B cell (primary cell): ENCODE measurements around the gene TENM4. TPM values are rescaled to one million over a fixed set of nuclear protein-coding genes. Genes with fewer than 3 reads are reported as not detected.

Experiments used
- ATAC-seq: fragments of 200-7000 bp; cut with Tn5 transposase; one replicate; pipeline ENCODE4 v1.10.0; 2021; ENCODE audit warnings: low read depth, mild to moderate bottlenecking, moderate number of reproducible peaks, moderate library complexity
- CTCF ChIA-PET: fragments of 350-600 bp; sonication (Branson Sonifier 250); formaldehyde crosslinking; loops from one replicate; lab custom pipeline; 2021; ENCODE audit warnings: antibody characterized with exemption, inconsistent platforms; lab: Charles Lee
- POLR2A ChIA-PET: fragments of 350-600 bp; sonication (Branson Sonifier 250); formaldehyde crosslinking; loops from one replicate; lab custom pipeline; 2021; ENCODE audit warnings: antibody characterized with exemption; lab: Charles Lee
- DNase-seq: peaks from one replicate; pipeline ENCODE4 v3.0.0; 2013
- H2AFZ ChIP-seq: 2 replicates; pipeline ENCODE4 v1.6.1; 2012; ENCODE audit warnings: mild to moderate bottlenecking, low read depth, low read length; ENCODE audit not compliant: insufficient read depth, poor library complexity, severe bottlenecking
- H3K27ac ChIP-seq, 2 donors: 1 replicate in 1 of 2; 2 replicates in 1 of 2; pipeline ENCODE4 v1.5.1; 2012 to 2013; ENCODE audit warnings: low read length in 2 of 2, mild to moderate bottlenecking in 2 of 2, moderate library complexity in 1 of 2
- H3K27me3 ChIP-seq, 4 experiments: fragments of 200-600 bp in 1 of 4; sonication (generic) in 1 of 4; replicated peaks in 1 of 4; 1 replicate in 2 of 4; 2 replicates in 2 of 4; pipeline versions ENCODE4 v1.6.1 to v1.7.0; 2013 to 2016; ENCODE audit warnings: low read length in 3 of 4, mild to moderate bottlenecking in 2 of 4, mixed read lengths in 1 of 4, moderate library complexity in 1 of 4; ENCODE audit not compliant: insufficient read depth in 4 of 4, control insufficient read depth in 3 of 4; ENCODE audit errors: control extremely low read depth in 1 of 4
- H3K36me3 ChIP-seq, 2 experiments: replicated peaks in 1 of 2; 1 replicate in 1 of 2; 2 replicates in 1 of 2; pipeline versions ENCODE4 v1.6.1 to v1.7.1; 2013; ENCODE audit warnings: low read length in 1 of 2; ENCODE audit not compliant: insufficient read depth in 2 of 2, control insufficient read depth in 1 of 2; ENCODE audit errors: control extremely low read depth in 1 of 2, extremely low read depth in 1 of 2
- H3K4me1 ChIP-seq, 2 donors: fragments of 200-600 bp in 1 of 2; sonication (generic) in 1 of 2; 1 replicate in 1 of 2; 2 replicates in 1 of 2; pipeline versions ENCODE4 v1.5.1 to v1.6.1; 2013 to 2017; ENCODE audit warnings: low read length in 2 of 2; ENCODE audit not compliant: control insufficient read depth in 2 of 2, insufficient read depth in 2 of 2
- H3K4me2 ChIP-seq: replicated peaks from 2 replicates; pipeline ENCODE3; 2012; ENCODE audit warnings: mild to moderate bottlenecking, low read depth, low read length; ENCODE audit not compliant: poor library complexity, severe bottlenecking
- H3K4me3 ChIP-seq, 5 experiments: fragments of 200-600 bp in 1 of 5; sonication (generic) in 1 of 5; 1 replicate in 3 of 5; 2 replicates in 2 of 5; pipeline versions ENCODE4 v1.5.1 to v1.7.0; 2011 to 2016; ENCODE audit warnings: low read length in 4 of 5, mild to moderate bottlenecking in 4 of 5, low read depth in 2 of 5, control low read depth in 1 of 5, moderate library complexity in 1 of 5; ENCODE audit not compliant: insufficient read depth in 1 of 5; ENCODE audit errors: control extremely low read depth in 1 of 5, extremely low read depth in 1 of 5
- H3K79me2 ChIP-seq: fragments of 200-600 bp; sonication (generic); one replicate; pipeline ENCODE4 v1.6.0; 2016; ENCODE audit warnings: low read length; ENCODE audit not compliant: control insufficient read depth, insufficient read depth
- H3K9ac ChIP-seq: fragments of 200-600 bp; sonication (generic); 2 replicates; pipeline ENCODE4 v1.6.1; 2017; ENCODE audit warnings: mild to moderate bottlenecking, low read length, moderate library complexity
- H3K9me3 ChIP-seq, 3 donors: one replicate each; pipeline versions ENCODE4 v1.6.1 to v1.7.1; 2013; ENCODE audit warnings: low read length in 2 of 3; ENCODE audit not compliant: control insufficient read depth in 2 of 3, insufficient read depth in 1 of 3; ENCODE audit errors: control extremely low read depth in 1 of 3
- H4K20me1 ChIP-seq: 2 replicates; pipeline ENCODE4 v1.6.0; 2012; ENCODE audit warnings: mild to moderate bottlenecking, low read length; ENCODE audit not compliant: insufficient read depth, control insufficient read depth, poor library complexity, severe bottlenecking
- H3K27ac Mint-ChIP-seq: one replicate; pipeline ENCODE4 v1.8.0; 2021; ENCODE audit warnings: mixed read lengths
- H3K27me3 Mint-ChIP-seq: one replicate; pipeline ENCODE4 v1.8.0; 2021; ENCODE audit warnings: mixed read lengths
- H3K4me1 Mint-ChIP-seq: one replicate; pipeline ENCODE4 v1.8.0; 2021; ENCODE audit warnings: mixed read lengths
- H3K4me3 Mint-ChIP-seq: one replicate; pipeline ENCODE4 v1.8.0; 2021; ENCODE audit warnings: mixed read lengths
- H3K9me3 Mint-ChIP-seq: one replicate; pipeline ENCODE4 v1.8.0; 2022; ENCODE audit warnings: mixed read lengths; ENCODE audit not compliant: insufficient read depth
- EZH2 ChIP-seq: IDR thresholded peaks from 2 replicates; pipeline ENCODE4 v1.6.1; 2012; ENCODE audit warnings: borderline replicate concordance, low read depth, mild to moderate bottlenecking, moderate library complexity, low read length; ENCODE audit not compliant: insufficient read depth, poor library complexity, severe bottlenecking
- WGBS: methylation state at CpG from one replicate; pipeline ENCODE4 v1.1.5; 2013; ENCODE audit warnings: missing lambda C conversion rate; ENCODE audit not compliant: insufficient coverage; 5-methylcytosine and 5-hydroxymethylcytosine counted together
- intact Hi-C: fragments of 100-400 bp; cut with micrococcal nuclease; formaldehyde crosslinking; loops from one replicate; pipeline ENCODE4 v1.10.0; 2022
- polyA plus RNA-seq: library from polyadenylated mRNA; depleted of rRNA; stranded (reverse); fragments of >200 nt; gene quantifications from 2 replicates; pipeline ENCODE4 v1.2.3, GENCODE V29; 2012
- total RNA-seq, 2 donors: library from RNA; stranded (reverse); fragments of 120-200 nt in 1 of 2; gene quantifications; 1 replicate in 1 of 2; 2 replicates in 1 of 2; pipeline versions ENCODE4 v1.2.3 to v1.2.4, GENCODE V29; 2013 to 2022
- TF ChIP-seq, protein P1 (sequence below): fragments of 200-600 bp; IDR thresholded peaks from one replicate; pipeline ENCODE4 v1.8.0; 2022; ENCODE audit warnings: antibody characterized with exemption, mild to moderate bottlenecking

TENM4 gene
- total and polyA plus RNA-seq, 2 donors (not counting 1 experiment from before 2014, with no cell fraction given) = 0.09 to 5.7 TPM

DNA sequence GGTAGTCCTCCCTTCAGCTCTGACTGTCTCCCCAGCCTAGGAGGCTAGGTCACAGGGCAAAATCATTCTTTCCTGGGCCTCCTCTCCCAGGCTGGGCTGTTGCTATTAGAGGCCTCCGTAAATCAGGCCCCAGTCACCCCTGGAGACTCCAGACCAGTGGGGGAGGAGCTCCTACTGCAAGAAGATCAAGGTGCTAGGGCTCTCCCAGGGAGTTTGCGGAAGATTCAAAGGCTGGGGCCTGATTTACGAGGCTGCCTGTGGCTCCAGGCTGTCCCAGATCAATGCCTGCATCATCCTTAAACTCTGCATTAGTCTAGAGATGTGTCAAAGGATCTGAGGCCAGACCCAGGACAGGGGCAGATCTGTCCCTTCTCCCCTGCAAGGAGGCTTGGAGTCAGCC is 346.2 kb downstream of the TENM4 start:
- peaks cover 2% of the 10 kb centered on the region for H3K9me3 Mint-ChIP-seq
- no peak overlapping the region for H3K27ac Mint-ChIP-seq
- no peak overlapping the region for H2AFZ ChIP-seq
- no peaks in the 10 kb centered on the region for H3K36me3 ChIP-seq
- POLR2A ChIA-PET = no interaction called here
- ATAC-seq (no peak), DNase-seq (no peak)
- 88% methylated on average over 3 of the region's 3 CpGs for WGBS
- no peak overlapping the region for H3K4me3 ChIP-seq
- no peaks in the 10 kb centered on the region for H3K4me1 ChIP-seq
- H3K27me3 ChIP-seq = peaks cover 0 to 2% (median 0%) of the 10 kb centered on the region in 4 experiments
- no peak overlapping the region for H3K27ac ChIP-seq
- H3K79me2 ChIP-seq = no peaks in the 10 kb centered on the region
- no peak overlapping the region for H3K4me2 ChIP-seq
- H4K20me1 ChIP-seq = no peaks in the 10 kb centered on the region
- H3K27me3 Mint-ChIP-seq = peaks cover 5% of the 10 kb centered on the region
- H3K9ac ChIP-seq = no peak overlapping the region
- intact Hi-C loops = no loop called here
- TF ChIP-seq, protein P1, sequence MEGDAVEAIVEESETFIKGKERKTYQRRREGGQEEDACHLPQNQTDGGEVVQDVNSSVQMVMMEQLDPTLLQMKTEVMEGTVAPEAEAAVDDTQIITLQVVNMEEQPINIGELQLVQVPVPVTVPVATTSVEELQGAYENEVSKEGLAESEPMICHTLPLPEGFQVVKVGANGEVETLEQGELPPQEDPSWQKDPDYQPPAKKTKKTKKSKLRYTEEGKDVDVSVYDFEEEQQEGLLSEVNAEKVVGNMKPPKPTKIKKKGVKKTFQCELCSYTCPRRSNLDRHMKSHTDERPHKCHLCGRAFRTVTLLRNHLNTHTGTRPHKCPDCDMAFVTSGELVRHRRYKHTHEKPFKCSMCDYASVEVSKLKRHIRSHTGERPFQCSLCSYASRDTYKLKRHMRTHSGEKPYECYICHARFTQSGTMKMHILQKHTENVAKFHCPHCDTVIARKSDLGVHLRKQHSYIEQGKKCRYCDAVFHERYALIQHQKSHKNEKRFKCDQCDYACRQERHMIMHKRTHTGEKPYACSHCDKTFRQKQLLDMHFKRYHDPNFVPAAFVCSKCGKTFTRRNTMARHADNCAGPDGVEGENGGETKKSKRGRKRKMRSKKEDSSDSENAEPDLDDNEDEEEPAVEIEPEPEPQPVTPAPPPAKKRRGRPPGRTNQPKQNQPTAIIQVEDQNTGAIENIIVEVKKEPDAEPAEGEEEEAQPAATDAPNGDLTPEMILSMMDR = no peak
- TF ChIP-seq EZH2 = no peak
- H3K4me3 Mint-ChIP-seq = no peak overlapping the region
- peaks cover 0 to 6% (median 0%) of the 10 kb centered on the region in 3 donors for H3K9me3 ChIP-seq
- H3K4me1 Mint-ChIP-seq = no peaks in the 10 kb centered on the region
- CTCF ChIA-PET = no interaction called here

DNA sequence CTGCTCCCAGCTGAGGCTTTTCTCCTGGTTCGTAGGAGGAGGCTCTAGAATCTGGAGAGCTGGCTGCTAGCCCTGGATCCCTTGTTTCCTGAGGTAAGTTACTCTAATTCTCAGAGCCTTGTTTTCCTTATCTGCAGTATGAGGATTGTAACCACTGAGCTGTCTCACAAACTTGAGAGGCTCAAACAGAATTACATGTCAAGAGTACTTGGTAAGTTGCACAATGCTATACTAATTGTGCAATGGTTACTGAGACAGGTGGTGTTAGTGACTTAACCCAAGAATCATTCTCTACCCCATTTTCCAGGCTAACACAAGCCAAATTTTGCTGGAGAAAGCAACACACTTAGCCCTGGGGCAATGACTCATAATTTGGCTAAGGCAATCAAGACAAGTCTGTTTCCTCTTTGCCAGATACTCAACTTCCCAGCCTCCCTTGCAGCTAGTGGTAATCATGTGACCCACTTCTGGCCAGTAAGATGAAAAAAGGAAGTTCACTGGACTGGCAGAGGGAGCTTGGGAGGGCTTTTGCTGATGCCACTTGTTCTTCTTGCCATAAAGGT is 348.0 kb downstream of the TENM4 start:
- WGBS = 90% methylated on average over 1 of the region's 1 CpG
- Mint-ChIP-seq H3K27me3 (no peaks in the 10 kb centered on the region), H3K27ac (no peak overlapping the region), H3K9me3 (peaks cover 2% of the 10 kb centered on the region), H3K4me3 (no peak overlapping the region), H3K4me1 (no peaks in the 10 kb centered on the region)
- Histone ChIP-seq H3K79me2 (no peaks in the 10 kb centered on the region), H3K4me1 (no peaks in the 10 kb centered on the region), H2AFZ (no peak overlapping the region), H3K4me3 (no peak overlapping the region), H3K9me3 (peaks cover 0 to 6% (median 0%) of the 10 kb centered on the region in 3 donors), H3K27me3 (no peaks in the 10 kb centered on the region), H3K36me3 (no peaks in the 10 kb centered on the region), H4K20me1 (no peaks in the 10 kb centered on the region), H3K4me2 (no peak overlapping the region), H3K9ac (no peak overlapping the region), H3K27ac (no peak overlapping the region)
- intact Hi-C loops = no loop called here
- ChIA-PET POLR2A (no interaction called here), CTCF (no interaction called here)
- DNase-seq (no peak), ATAC-seq (no peak)
- no peak for TF ChIP-seq EZH2
- TF ChIP-seq, protein P1 = no peak
